Measurements from ENCODE around the gene WWOX. TPM values are rescaled to one million over a fixed set of nuclear protein-coding genes. Genes with fewer than 3 reads are reported as not detected.

WWOX gene
- polyA plus RNA-seq, 2 of the 4 experiments (the other 2 are of a cell fraction): 16.0 to 17.2 TPM

- Histone ChIP-seq H3K27ac (no peak overlapping the region), H3K4me1 (0 out of 3 replicates have a peak, but pooled peaks cover 2% of the 10 kb centered on the region), H3K9me3 (0 out of 3 replicates have a peak, but pooled peaks cover 4% of the 10 kb centered on the region), H3K4me3 (no peak overlapping the region), H3K4me2 (no peak overlapping the region)
- DNase-seq (ENCODE audit: low read depth in 1 of 2, low spot score in 1 of 2) (no peak), ATAC-seq (no peak), FAIRE-seq (no peak)
- TF ChIP-seq RARB (CRISPR knock-in tag; IDR thresholded peaks at IDR 0.05): no peak
- TF ChIP-seq MAX (IDR thresholded peaks at IDR 0.05): no peak
- TF ChIP-seq JUN (IDR thresholded peaks at IDR 0.05): no peak
- TF ChIP-seq POLR2A (IDR thresholded peaks at IDR 0.05; ENCODE audit: low read length): no peak
- TF ChIP-seq FOSL2 (IDR thresholded peaks at IDR 0.05): no peak
- no peak for TF ChIP-seq FOSL2 (CRISPR knock-in tag; IDR thresholded peaks at IDR 0.05)
- TF ChIP-seq ESRRA (IDR thresholded peaks at IDR 0.05; ENCODE audit: borderline replicate concordance, low read length): no peak
- no peak for TF ChIP-seq SREBF2 (IDR thresholded peaks at IDR 0.05)
- no peak for TF ChIP-seq HDAC2 (IDR thresholded peaks at IDR 0.05)
- TF ChIP-seq POLR2AphosphoS2 (conservative IDR thresholded peaks at IDR 0.05; ENCODE audit: low read length): no peak
- TF ChIP-seq USF2 (IDR thresholded peaks at IDR 0.05): no peak
- no peak for TF ChIP-seq HOXB13 (CRISPR knock-in tag; IDR thresholded peaks at IDR 0.05; ENCODE audit: low read depth)
- TF ChIP-seq EP300 (IDR thresholded peaks at IDR 0.05): no peak
- 66% methylated on average over 4 of the region's 4 CpGs for WGBS (ENCODE audit: missing lambda C conversion rate)
- CTCF ChIA-PET: no interaction called here
- POLR2A ChIA-PET: no interaction called here
Observed at GRCh38 chr16:79036541-79036940, 937.1 kb downstream of the WWOX start.

GRCh38 chr16:79037521-79038373, 938.3 kb downstream of the WWOX start:
- DNase-seq (ENCODE audit: low read depth in 1 of 2, low spot score in 1 of 2) (no peak), FAIRE-seq (no peak), ATAC-seq (no peak)
- ChIA-PET POLR2A (no interaction called here), CTCF (no interaction called here)
- no peak overlapping the region for H3K4me3 ChIP-seq
- 9% methylated on average over 10 of the region's 10 CpGs for WGBS (ENCODE audit: missing lambda C conversion rate)
- no peak for TF ChIP-seq MAFK (IDR thresholded peaks at IDR 0.05; ENCODE audit: partially characterized antibody)
- no peak for TF ChIP-seq HES2 (IDR thresholded peaks at IDR 0.05)
- TF ChIP-seq BCL3 (IDR thresholded peaks at IDR 0.05): no peak
- TF ChIP-seq ZNF302 (CRISPR knock-in tag; IDR thresholded peaks at IDR 0.05): no peak
- TF ChIP-seq MAX (IDR thresholded peaks at IDR 0.05): no peak
- no peak for TF ChIP-seq RFX5 (IDR thresholded peaks at IDR 0.05)
- no peak for TF ChIP-seq ZSCAN20 (CRISPR knock-in tag; IDR thresholded peaks at IDR 0.05)
- TF ChIP-seq ZFP36 (IDR thresholded peaks at IDR 0.05; ENCODE audit: borderline replicate concordance, partially characterized antibody): no peak
- no peak for TF ChIP-seq CHD2 (IDR thresholded peaks at IDR 0.05; ENCODE audit: low read length, partially characterized antibody)
- no peak for TF ChIP-seq RAD21 (conservative IDR thresholded peaks at IDR 0.05 in 1 of 2, IDR thresholded peaks at IDR 0.05 in 1 of 2)
- TF ChIP-seq POLR2A (IDR thresholded peaks at IDR 0.05; ENCODE audit: low read length): no peak
- TF ChIP-seq MAZ (IDR thresholded peaks at IDR 0.05; ENCODE audit: borderline replicate concordance, low read depth, low read length): no peak
- TF ChIP-seq SREBF2 (IDR thresholded peaks at IDR 0.05): no peak
- TF ChIP-seq HDAC2 (IDR thresholded peaks at IDR 0.05): no peak
- TF ChIP-seq ELK1 (IDR thresholded peaks at IDR 0.05; ENCODE audit: low read depth, low read length): no peak
- TF ChIP-seq CHD4 (IDR thresholded peaks at IDR 0.05; ENCODE audit: borderline replicate concordance): no peak
- no peak for TF ChIP-seq HOXB5 (CRISPR knock-in tag; IDR thresholded peaks at IDR 0.05)
- TF ChIP-seq EP300 (IDR thresholded peaks at IDR 0.05): no peak
- TF ChIP-seq REST (IDR thresholded peaks at IDR 0.05): no peak
- H3K4me1 ChIP-seq: 0 out of 3 replicates have a peak, but pooled peaks cover 2% of the 10 kb centered on the region
- H3K27ac ChIP-seq: no peak overlapping the region
- no peak overlapping the region for H3K4me2 ChIP-seq
- H3K9me3 ChIP-seq: 0 out of 3 replicates have a peak, but pooled peaks cover 4% of the 10 kb centered on the region
